Fibroblast of pulmonary artery (primary cell): ENCODE data around the gene BRD4.

Experiments used
- DNase-seq: peaks from one replicate; pipeline ENCODE4 v3.0.0-alpha.2; 2010; ENCODE audit warnings: low read depth
- H3K4me3 ChIP-seq: replicated peaks from 2 replicates; pipeline ENCODE4 v1.5.1; 2011; ENCODE audit warnings: low read depth, mild to moderate bottlenecking, control low read depth, low read length, moderate library complexity
- CTCF ChIP-seq: IDR thresholded peaks from 2 replicates; pipeline ENCODE4 v1.5.1; 2011; ENCODE audit warnings: mild to moderate bottlenecking, control low read depth, low read length, inconsistent platforms; ENCODE audit errors: missing control alignments

BRD4 gene

GRCh38 chr19:15332311-15332996, at the start of gene BRD4:
BRD4 (minus strand) TSS chr19:15332539; CDS start chr19:15273099, 59,440 bp downstream.
- TF ChIP-seq CTCF, result no peak
- H3K4me3 ChIP-seq, result peak within 1 kb of the TSS; percentile 93
- DNase-seq, result peak; percentile 50

GRCh38 chr19:15381864-15382263, 49.5 kb upstream of the BRD4 start:
- H3K4me3 ChIP-seq, result no peak overlapping the region
- DNase-seq, result no peak
- no peak for TF ChIP-seq CTCF

- no peak for TF ChIP-seq CTCF
- no peak for DNase-seq
- H3K4me3 ChIP-seq, result no peak overlapping the region
These were observed 49.1 kb upstream of the BRD4 start for GRCh38 chr19:15381429-15381828.

GRCh38 chr19:15379999-15380647, 47.8 kb upstream of the BRD4 start:
- TF ChIP-seq CTCF, result no peak
- peak overlapping the region; percentile 99 for H3K4me3 ChIP-seq
- peak; percentile 51 for DNase-seq

- H3K4me3 ChIP-seq, result peak within 1 kb of the TSS; percentile 99
- no peak for TF ChIP-seq CTCF
- DNase-seq, result peak; percentile 99
These were observed 47.0 kb upstream of the BRD4 start, which contains the start of gene AKAP8 for GRCh38 chr19:15379083-15379998. AKAP8 (minus strand) TSS chr19:15379787; CDS start chr19:15379731, 56 bp downstream.

GRCh38 chr19:15378534-15379082, 46.3 kb upstream of the BRD4 start:
- DNase-seq, result peak; percentile 56
- no peak for TF ChIP-seq CTCF

More at GRCh38 chr19:15378534-15379082, 46.3 kb upstream of the BRD4 start:
- H3K4me3 ChIP-seq, result peak overlapping the region; percentile 99
